Uterus (tissue), 4 donors: ENCODE results near the gene BMP6. TPM values are rescaled to one million over a fixed set of nuclear protein-coding genes. Genes with fewer than 3 reads are reported as not detected.

ENCODE experiments used
- DNase-seq, 2 donors: peaks; one replicate each; pipeline ENCODE4 v3.0.0-alpha.2; 2019 to 2020
- H3K27ac ChIP-seq, 2 donors: fragments of 200-600 bp; sonication (generic); 1 replicate in 1 of 2; 2 replicates in 1 of 2; pipeline ENCODE4 v1.5.1; 2016 to 2018
- H3K27me3 ChIP-seq, 2 donors: fragments of 200-600 bp; sonication (generic); one replicate each; pipeline ENCODE4 v1.5.1; 2018 to 2019; ENCODE audit warnings: control low read depth in 1 of 2
- H3K36me3 ChIP-seq, 2 donors: fragments of 200-600 bp; sonication (generic); one replicate each; pipeline ENCODE4 v1.5.1; 2019; ENCODE audit warnings: control low read depth in 1 of 2
- H3K4me1 ChIP-seq, 2 donors: fragments of 200-600 bp; sonication (generic); one replicate each; pipeline ENCODE4 v1.5.1; 2018 to 2019; ENCODE audit warnings: control low read depth in 1 of 2
- H3K4me3 ChIP-seq, 2 donors: fragments of 200-600 bp; sonication (generic); 1 replicate in 1 of 2; 2 replicates in 1 of 2; pipeline ENCODE4 v1.5.1; 2018 to 2019; ENCODE audit warnings: mild to moderate bottlenecking in 1 of 2
- H3K9me3 ChIP-seq, 2 donors: fragments of 200-600 bp; sonication (generic); one replicate each; pipeline ENCODE4 v1.5.1; 2019; ENCODE audit warnings: control low read depth in 1 of 2
- CTCF ChIP-seq, 4 experiments: fragments of 200-600 bp in 2 of 4; fragments of 450-650 bp in 2 of 4; sonication (generic) in 2 of 4; IDR thresholded peaks; one replicate each; pipeline ENCODE4 v1.5.1; 2016 to 2019; ENCODE audit warnings: antibody characterized with exemption in 4 of 4, mild to moderate bottlenecking in 2 of 4, moderate library complexity in 1 of 4
- POLR2A ChIP-seq, 2 donors: fragments of 450-650 bp; IDR thresholded peaks; one replicate each; pipeline ENCODE4 v1.6.1; 2016; ENCODE audit warnings: antibody characterized with exemption in 2 of 2, mild to moderate bottlenecking in 1 of 2, moderate library complexity in 1 of 2
- intact Hi-C: fragments of 100-400 bp; cut with DNase I; formaldehyde crosslinking; loops from one replicate; pipeline ENCODE4 v1.15.1; 2023; ENCODE audit warnings: low total_unique reads
- total RNA-seq, 4 donors: library from RNA; depleted of rRNA in 3 of 4; stranded (reverse); fragments of >200 nt in 3 of 4; gene quantifications; one replicate each; pipeline versions ENCODE4 v1.1.0 to v1.2.4, GENCODE V29; 2014 to 2023
- donor health status: DM: yes; HTN: yes; CAD: no.

BMP6 gene
- total RNA-seq, 4 donors from 2014 or later, result 2.2 to 8.5 (median 4.4) TPM

GRCh38 chr6:7883381-7883780 lies 157.5 kb downstream of the BMP6 start:
- H3K4me3 ChIP-seq, result no peak overlapping the region
- DNase-seq, result no peak
- TF ChIP-seq POLR2A (IDR thresholded peaks at IDR 0.05) (no peak), CTCF (IDR thresholded peaks at IDR 0.05) (no peak)
- H3K9me3 ChIP-seq, result no peaks in the 10 kb centered on the region
- no peak overlapping the region for H3K27ac ChIP-seq
- H3K27me3 ChIP-seq, result no peaks in the 10 kb centered on the region
- intact Hi-C loops, result no loop called here
- no peaks in the 10 kb centered on the region for H3K4me1 ChIP-seq
- H3K36me3 ChIP-seq, result no peaks in the 10 kb centered on the region

- H3K9me3 ChIP-seq, result no peaks in the 10 kb centered on the region
- H3K36me3 ChIP-seq, result no peaks in the 10 kb centered on the region
- H3K4me3 ChIP-seq, result no peak overlapping the region
- H3K27ac ChIP-seq, result no peak overlapping the region
- no peak for DNase-seq
- intact Hi-C loops, result no loop called here
- H3K27me3 ChIP-seq, result no peaks in the 10 kb centered on the region
- no peaks in the 10 kb centered on the region for H3K4me1 ChIP-seq
- no peak for TF ChIP-seq CTCF (IDR thresholded peaks at IDR 0.05)
- TF ChIP-seq POLR2A (IDR thresholded peaks at IDR 0.05), result no peak
These were observed 160.2 kb downstream of the BMP6 start for GRCh38 chr6:7886132-7886531.

GRCh38 chr6:7887278-7887991 lies 161.5 kb downstream of the BMP6 start:
- Histone ChIP-seq H3K27me3 (no peaks in the 10 kb centered on the region), H3K9me3 (no peaks in the 10 kb centered on the region), H3K4me1 (no peaks in the 10 kb centered on the region), H3K27ac (no peak overlapping the region), H3K36me3 (no peaks in the 10 kb centered on the region), H3K4me3 (no peak overlapping the region)
- no peak for DNase-seq
- no peak for TF ChIP-seq POLR2A (IDR thresholded peaks at IDR 0.05)
- TF ChIP-seq CTCF (IDR thresholded peaks at IDR 0.05), result no peak
- intact Hi-C loops, result no loop called here

- no peaks in the 10 kb centered on the region for H3K36me3 ChIP-seq
- H3K9me3 ChIP-seq, result no peaks in the 10 kb centered on the region
- no peaks in the 10 kb centered on the region for H3K4me1 ChIP-seq
- TF ChIP-seq POLR2A (IDR thresholded peaks at IDR 0.05) (no peak), CTCF (IDR thresholded peaks at IDR 0.05) (no peak)
- no peak overlapping the region for H3K4me3 ChIP-seq
- no peak overlapping the region for H3K27ac ChIP-seq
- DNase-seq, result no peak
- no peaks in the 10 kb centered on the region for H3K27me3 ChIP-seq
- intact Hi-C loops, result no loop called here
These were observed 162.9 kb downstream of the BMP6 start for GRCh38 chr6:7888587-7889357.
